Mesenchymal stem cell (in vitro differentiated cells and primary cell): ENCODE data around the gene RAET1E.
"Not testable (repeated sequence)": the region's sequence is repeated elsewhere in the genome, so short reads cannot be mapped to it uniquely, and the experiment has no call there.

Experiments used
- DNase-seq: peaks from one replicate; pipeline ENCODE4 v3.0.0-alpha.2; 2013
- H2AFZ ChIP-seq: one replicate; pipeline ENCODE4 v1.6.1; 2013; ENCODE audit warnings: low read depth, mild to moderate bottlenecking, control low read depth, inconsistent platforms, low read length, moderate library complexity
- H2AK5ac ChIP-seq: 2 replicates; pipeline ENCODE4 v1.6.1; 2013; ENCODE audit warnings: low read length, moderate library complexity, mild to moderate bottlenecking, inconsistent platforms; ENCODE audit not compliant: severe bottlenecking
- H2BK120ac ChIP-seq: one replicate; pipeline ENCODE4 v1.6.1; 2013; ENCODE audit warnings: low read depth, mild to moderate bottlenecking, inconsistent platforms, low read length, moderate library complexity
- H2BK12ac ChIP-seq, 2 experiments: one replicate each; pipeline ENCODE4 v1.6.1; 2013; ENCODE audit warnings: inconsistent platforms in 2 of 2, low read length in 2 of 2, mild to moderate bottlenecking in 2 of 2, moderate library complexity in 2 of 2, control low read depth in 1 of 2
- H2BK15ac ChIP-seq: one replicate; pipeline ENCODE4 v1.6.1; 2013; ENCODE audit warnings: mild to moderate bottlenecking, low read depth, inconsistent platforms; ENCODE audit not compliant: poor library complexity, severe bottlenecking
- H2BK5ac ChIP-seq: 2 replicates; pipeline ENCODE4 v1.6.1; 2013; ENCODE audit warnings: low read depth, mild to moderate bottlenecking, low read length, control low read depth, inconsistent platforms; ENCODE audit not compliant: poor library complexity, severe bottlenecking
- H3K14ac ChIP-seq, 2 experiments: one replicate each; pipeline ENCODE4 v1.6.1; 2013; ENCODE audit warnings: inconsistent platforms in 2 of 2, low read length in 2 of 2, control low read depth in 1 of 2, mild to moderate bottlenecking in 1 of 2, moderate library complexity in 1 of 2
- H3K18ac ChIP-seq, 2 experiments: one replicate each; pipeline ENCODE4 v1.6.1; 2013; ENCODE audit warnings: inconsistent platforms in 2 of 2, low read length in 2 of 2, control low read depth in 1 of 2, low read depth in 1 of 2, mild to moderate bottlenecking in 1 of 2
- H3K23ac ChIP-seq, 2 experiments: one replicate each; pipeline ENCODE4 v1.6.1; 2013; ENCODE audit warnings: inconsistent platforms in 2 of 2, low read length in 2 of 2, mild to moderate bottlenecking in 2 of 2, moderate library complexity in 2 of 2, control low read depth in 1 of 2
- H3K27ac ChIP-seq: 2 replicates; pipeline ENCODE4 v1.5.1; 2013; ENCODE audit warnings: mild to moderate bottlenecking, moderate library complexity, low read length, control low read depth, inconsistent platforms; ENCODE audit not compliant: poor library complexity, severe bottlenecking
- H3K27me3 ChIP-seq, 2 experiments: 2 replicates each; pipeline versions ENCODE4 v1.6.1 to v1.7.0; 2013; ENCODE audit warnings: low read length in 2 of 2, mild to moderate bottlenecking in 2 of 2, moderate library complexity in 2 of 2, control low read depth in 1 of 2, inconsistent platforms in 1 of 2; ENCODE audit not compliant: control insufficient read depth in 1 of 2, insufficient read depth in 1 of 2
- H3K36me3 ChIP-seq, 2 experiments: 2 replicates each; pipeline versions ENCODE4 v1.6.1 to v1.7.0; 2013; ENCODE audit warnings: low read length in 2 of 2, control low read depth in 1 of 2, inconsistent platforms in 1 of 2, low read depth in 1 of 2, mild to moderate bottlenecking in 1 of 2; ENCODE audit not compliant: insufficient read depth in 2 of 2, control insufficient read depth in 1 of 2
- H3K4ac ChIP-seq, 2 experiments: one replicate each; pipeline ENCODE4 v1.6.1; 2013; ENCODE audit warnings: inconsistent platforms in 2 of 2, low read length in 2 of 2, mild to moderate bottlenecking in 2 of 2, moderate library complexity in 2 of 2, control low read depth in 1 of 2, low read depth in 1 of 2
- H3K4me1 ChIP-seq: 2 replicates; pipeline ENCODE4 v1.6.1; 2013; ENCODE audit warnings: low read depth, low read length, control low read depth; ENCODE audit not compliant: control insufficient read depth, insufficient read depth
- H3K4me2 ChIP-seq: 2 replicates; pipeline ENCODE4 v1.6.1; 2013; ENCODE audit warnings: low read length, mild to moderate bottlenecking, inconsistent platforms; ENCODE audit not compliant: poor library complexity, severe bottlenecking
- H3K4me3 ChIP-seq, 2 experiments: 2 replicates each; pipeline versions ENCODE4 v1.5.1 to v1.7.0; 2013; ENCODE audit warnings: low read length in 2 of 2, mild to moderate bottlenecking in 2 of 2, control low read depth in 1 of 2, low read depth in 1 of 2; ENCODE audit not compliant: insufficient read depth in 1 of 2
- H3K79me1 ChIP-seq: replicated peaks from 2 replicates; pipeline ENCODE4 v1.6.1; 2013; ENCODE audit warnings: mild to moderate bottlenecking, control low read depth, low read length, inconsistent platforms; ENCODE audit not compliant: poor library complexity, severe bottlenecking
- H3K9ac ChIP-seq: 2 replicates; pipeline ENCODE4 v1.7.0; 2013; ENCODE audit warnings: mild to moderate bottlenecking, low read length, moderate library complexity
- H3K9me3 ChIP-seq: 2 replicates; pipeline ENCODE4 v1.7.0; 2013; ENCODE audit warnings: mild to moderate bottlenecking, low read length; ENCODE audit not compliant: control insufficient read depth
- H4K8ac ChIP-seq: one replicate; pipeline ENCODE4 v1.6.1; 2013; ENCODE audit warnings: inconsistent platforms, mild to moderate bottlenecking, low read length, moderate library complexity
- H4K91ac ChIP-seq: one replicate; pipeline ENCODE4 v1.6.1; 2013; ENCODE audit warnings: mild to moderate bottlenecking, low read length, inconsistent platforms
- WGBS: methylation state at CpG from one replicate; pipeline ENCODE4 v1.1.7; 2013; ENCODE audit warnings: mixed read lengths; 5-methylcytosine and 5-hydroxymethylcytosine counted together

Gene RAET1E

GRCh38 chr6:149927025-149927424, 29.1 kb upstream of the RAET1E start:
- not testable (repeated sequence) for H2BK5ac ChIP-seq, H3K9ac ChIP-seq, H3K14ac ChIP-seq, H3K23ac ChIP-seq, H3K27ac ChIP-seq, H3K79me1 ChIP-seq, DNase-seq, H4K8ac ChIP-seq, H3K18ac ChIP-seq, H2AFZ ChIP-seq, H3K4me2 ChIP-seq, H4K91ac ChIP-seq, H2BK120ac ChIP-seq, H3K36me3 ChIP-seq, H2AK5ac ChIP-seq, H3K4me3 ChIP-seq, H3K9me3 ChIP-seq, H3K4ac ChIP-seq, H2BK15ac ChIP-seq, H2BK12ac ChIP-seq
- peaks cover 20 to 28% of the 10 kb centered on the region in 2 experiments for H3K27me3 ChIP-seq
- peaks cover 23% of the 10 kb centered on the region for H3K4me1 ChIP-seq
- 88% methylated on average over 3 of the region's 4 CpGs for WGBS

DNA sequence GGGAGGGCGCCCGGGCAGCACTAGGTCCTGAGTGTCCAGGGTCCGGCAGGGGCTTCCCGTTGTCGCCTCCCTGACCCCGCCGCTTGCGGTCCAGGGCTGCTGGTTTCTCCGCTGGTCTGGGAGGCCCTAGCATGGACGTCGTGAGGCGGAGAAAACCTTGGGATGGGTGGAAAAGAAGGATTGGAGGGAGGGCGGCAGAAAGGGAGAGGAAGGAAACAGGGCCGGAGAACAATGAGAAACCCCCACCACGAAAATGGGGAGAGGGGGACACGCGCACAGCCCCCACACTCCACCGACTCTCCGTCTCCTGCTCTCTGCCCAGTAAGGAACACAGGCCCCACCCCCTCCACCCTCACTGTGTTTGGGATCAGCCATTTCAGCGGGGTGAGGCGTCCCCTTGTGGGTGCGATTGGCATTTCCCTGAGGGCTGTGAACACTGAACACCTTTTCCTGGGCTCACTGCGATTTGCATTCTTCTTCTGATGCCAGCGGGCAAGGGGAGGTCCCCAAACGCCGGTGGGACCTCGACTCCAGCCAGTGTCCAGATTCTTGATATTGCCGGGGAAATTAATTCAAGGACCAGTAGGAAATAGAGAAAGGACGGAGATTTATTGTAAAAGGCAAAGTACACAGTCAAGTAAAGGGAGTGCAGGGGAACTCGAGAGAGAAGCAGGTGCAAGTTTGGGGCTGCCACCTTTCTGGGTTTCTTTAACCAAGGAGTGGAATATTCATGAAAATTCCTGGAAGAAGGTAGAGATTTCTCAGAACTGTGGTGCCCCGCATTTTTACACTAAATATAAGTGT, 28.3 kb upstream of the RAET1E start:
- Histone ChIP-seq H3K9me3 (no peaks in the 10 kb centered on the region), H3K79me1 (no peaks in the 10 kb centered on the region), H4K91ac (no peak overlapping the region), H2AFZ (peak overlapping the region; percentile 43), H3K23ac (no peak overlapping the region), H3K18ac (peak overlapping the region; percentile 25 to 88), H3K4me2 (peak overlapping the region; percentile 88), H3K27me3 (peaks cover 20 to 32% of the 10 kb centered on the region in 2 experiments), H2BK15ac (peak overlapping the region; percentile 30), H3K9ac (peak overlapping the region; percentile 85), H3K4me3 (peak overlapping the region; percentile 60 to 77), H2BK12ac (no peak overlapping the region), H3K36me3 (no peaks in the 10 kb centered on the region), H3K27ac (no peak overlapping the region), H2BK5ac (no peak overlapping the region), H4K8ac (peak overlapping the region; percentile 97), H3K4me1 (peaks cover 23% of the 10 kb centered on the region), H3K4ac (peak overlapping the region; percentile 75 to 96), H3K14ac (peak overlapping the region in 1 of 2 experiments; percentile 61), H2AK5ac (no peak overlapping the region), H2BK120ac (peak overlapping the region; percentile 57)
- DNase-seq: peak; percentile 83
- WGBS: 6% methylated on average over 27 of the region's 31 CpGs

- peak; percentile 24 for DNase-seq
- no peaks in the 10 kb centered on the region for H3K9me3 ChIP-seq
- H4K91ac ChIP-seq: peak overlapping the region; percentile 41
- peak overlapping the region; percentile 43 for H2AFZ ChIP-seq
- WGBS: 14% methylated on average over 34 of the region's 34 CpGs
- H4K8ac ChIP-seq: peak overlapping the region; percentile 97
- H3K79me1 ChIP-seq: no peaks in the 10 kb centered on the region
- H2BK120ac ChIP-seq: no peak overlapping the region
- H3K4ac ChIP-seq: peak overlapping the region; percentile 75 to 96
- no peak overlapping the region for H3K23ac ChIP-seq
- H3K4me1 ChIP-seq: peaks cover 23% of the 10 kb centered on the region
- peak overlapping the region; percentile 88 for H3K4me2 ChIP-seq
- H3K14ac ChIP-seq: peak overlapping the region in 1 of 2 experiments; percentile 61
- peak overlapping the region; percentile 25 to 88 for H3K18ac ChIP-seq
- no peaks in the 10 kb centered on the region for H3K36me3 ChIP-seq
- H3K4me3 ChIP-seq: peak overlapping the region; percentile 60 to 77
- H2BK15ac ChIP-seq: peak overlapping the region; percentile 30
- no peak overlapping the region for H2AK5ac ChIP-seq
- peak overlapping the region in 1 of 2 experiments; percentile 29 for H2BK12ac ChIP-seq
- peak overlapping the region; percentile 85 for H3K9ac ChIP-seq
- H3K27me3 ChIP-seq: peaks cover 15 to 34% of the 10 kb centered on the region in 2 experiments
- H3K27ac ChIP-seq: no peak overlapping the region
- no peak overlapping the region for H2BK5ac ChIP-seq
Measured at GRCh38 chr6:149925253-149925973, 27.5 kb upstream of the RAET1E start.

GRCh38 chr6:149924933-149925252, 27.0 kb upstream of the RAET1E start:
- Histone ChIP-seq H3K18ac (no peak overlapping the region), H3K36me3 (no peaks in the 10 kb centered on the region), H4K8ac (no peak overlapping the region), H3K14ac (no peak overlapping the region), H2BK5ac (no peak overlapping the region), H2BK120ac (no peak overlapping the region), H3K4me1 (peaks cover 23% of the 10 kb centered on the region), H3K9me3 (no peaks in the 10 kb centered on the region), H3K27ac (no peak overlapping the region), H2BK12ac (no peak overlapping the region), H3K23ac (no peak overlapping the region), H4K91ac (no peak overlapping the region), H2AFZ (no peak overlapping the region), H3K4me2 (no peak overlapping the region), H3K4ac (no peak overlapping the region), H2BK15ac (no peak overlapping the region), H3K4me3 (peak overlapping the region in 1 of 2 experiments; percentile 77), H3K27me3 (peaks cover 11 to 39% of the 10 kb centered on the region in 2 experiments), H3K79me1 (no peaks in the 10 kb centered on the region), H2AK5ac (no peak overlapping the region), H3K9ac (peak overlapping the region; percentile 85)
- 75% methylated on average over 4 of the region's 4 CpGs for WGBS
- no peak for DNase-seq
